Smooth muscle cell of the umbilical artery (primary cell): Measurements from ENCODE around the gene OR51B6. TPM values are rescaled to one million over a fixed set of nuclear protein-coding genes. Genes with fewer than 3 reads are reported as not detected.

ENCODE experiments used
- total RNA-seq: library from RNA; depleted of rRNA; stranded (reverse); fragments of >200 nt; gene quantifications from 2 replicates; pipeline ENCODE4 v1.2.3, GENCODE V29; 2014

OR51B6 gene
- not detected in 2 replicates for total RNA-seq

GRCh38 chr11:5351208-5351607 is at the start of gene OR51B6:
TSS of gene OR51B6 (plus strand) at chr11:5351508. CDS start at chr11:5351508, 0 bp downstream.

GRCh38 chr11:5301846-5302245 is 49.5 kb upstream of the OR51B6 start, which contains the start of gene OR51B4:
TSS of gene OR51B4 (minus strand) at chr11:5301946. CDS start at chr11:5301946, 0 bp downstream.

GRCh38 chr11:5324197-5324596 is 27.1 kb upstream of the OR51B6 start, which contains the start of gene OR51B2:
TSS of gene OR51B2 (minus strand) at chr11:5324297. CDS start at chr11:5324297, 0 bp downstream.

GRCh38 chr11:5343474-5344335 is 7.6 kb upstream of the OR51B6 start, which contains the start of gene OR51B5:
TSS of gene OR51B5 (minus strand) at chr11:5343524. CDS start at chr11:5343524, 0 bp downstream.

GRCh38 chr11:5383576-5383975 is 32.3 kb downstream of the OR51B6 start, which contains the start of gene OR51M1:
TSS of gene OR51M1 (plus strand) at chr11:5383812. CDS start at chr11:5389399, 5,587 bp downstream.

Other genes starting within 250 kb of the OR51B6 start
- not detected in 2 replicates for gene OR52A5, start 213.2 kb upstream of the OR51B6 start, total RNA-seq
- gene OR52A1, start 196.8 kb upstream of the OR51B6 start, total RNA-seq, result not detected in 2 replicates
- not detected in 2 replicates for gene OR51V1, start 150.8 kb upstream of the OR51B6 start, total RNA-seq
- not detected in 2 replicates for gene HBB, start 124.4 kb upstream of the OR51B6 start, total RNA-seq
- not detected in 2 replicates for gene HBD, start 117.0 kb upstream of the OR51B6 start, total RNA-seq
- 0.37 TPM in 1 of 2 replicates, not detected in the other for gene HBG1, start 101.7 kb upstream of the OR51B6 start, total RNA-seq
- gene HBG2, start 96.7 kb upstream of the OR51B6 start, total RNA-seq, result not detected in 2 replicates
- 0.23 TPM in 1 of 2 replicates, not detected in the other for gene HBE1, start 81.6 kb upstream of the OR51B6 start, total RNA-seq
- gene OR51B4, start 49.6 kb upstream of the OR51B6 start, total RNA-seq, result not detected in 2 replicates
- gene OR51B2, start 27.2 kb upstream of the OR51B6 start, total RNA-seq, result not detected in 2 replicates
- 0.09 and 0.30 TPM in 2 replicates for gene OR51B5, start 8.0 kb upstream of the OR51B6 start, total RNA-seq
- not detected in 2 replicates for gene OR51M1, start 32.3 kb downstream of the OR51B6 start, total RNA-seq
- gene OR51Q1, start 70.6 kb downstream of the OR51B6 start, total RNA-seq, result not detected in 2 replicates
- not detected in 2 replicates for gene OR51I1, start 90.0 kb downstream of the OR51B6 start, total RNA-seq
- not detected in 2 replicates for gene OR51I2, start 97.8 kb downstream of the OR51B6 start, total RNA-seq
- not detected in 2 replicates for gene OR52D1, start 137.2 kb downstream of the OR51B6 start, total RNA-seq
- gene UBQLN3, start 158.4 kb downstream of the OR51B6 start, total RNA-seq, result 0.14 TPM in 1 of 2 replicates, not detected in the other
- 0.05 and 0.30 TPM in 2 replicates for gene UBQLNL, start 165.2 kb downstream of the OR51B6 start, total RNA-seq
- gene OR52H1, start 197.0 kb downstream of the OR51B6 start, total RNA-seq, result 0.30 and 0.42 TPM in 2 replicates
- not detected in 2 replicates for gene OR52B6, start 229.4 kb downstream of the OR51B6 start, total RNA-seq
- 4.8 and 8.7 TPM in 2 replicates for gene TRIM6, start 245.1 kb downstream of the OR51B6 start, total RNA-seq